ENCODE data around the gene STK11IP. TPM values are rescaled to one million over a fixed set of nuclear protein-coding genes. Genes with fewer than 3 reads are reported as not detected.

STK11IP gene
- total and polyA plus RNA-seq, 2 of the 13 experiments (the other 11 are each of a cell fraction or from before 2014, with no cell fraction given): 12.8 to 24.0 TPM

DNA sequence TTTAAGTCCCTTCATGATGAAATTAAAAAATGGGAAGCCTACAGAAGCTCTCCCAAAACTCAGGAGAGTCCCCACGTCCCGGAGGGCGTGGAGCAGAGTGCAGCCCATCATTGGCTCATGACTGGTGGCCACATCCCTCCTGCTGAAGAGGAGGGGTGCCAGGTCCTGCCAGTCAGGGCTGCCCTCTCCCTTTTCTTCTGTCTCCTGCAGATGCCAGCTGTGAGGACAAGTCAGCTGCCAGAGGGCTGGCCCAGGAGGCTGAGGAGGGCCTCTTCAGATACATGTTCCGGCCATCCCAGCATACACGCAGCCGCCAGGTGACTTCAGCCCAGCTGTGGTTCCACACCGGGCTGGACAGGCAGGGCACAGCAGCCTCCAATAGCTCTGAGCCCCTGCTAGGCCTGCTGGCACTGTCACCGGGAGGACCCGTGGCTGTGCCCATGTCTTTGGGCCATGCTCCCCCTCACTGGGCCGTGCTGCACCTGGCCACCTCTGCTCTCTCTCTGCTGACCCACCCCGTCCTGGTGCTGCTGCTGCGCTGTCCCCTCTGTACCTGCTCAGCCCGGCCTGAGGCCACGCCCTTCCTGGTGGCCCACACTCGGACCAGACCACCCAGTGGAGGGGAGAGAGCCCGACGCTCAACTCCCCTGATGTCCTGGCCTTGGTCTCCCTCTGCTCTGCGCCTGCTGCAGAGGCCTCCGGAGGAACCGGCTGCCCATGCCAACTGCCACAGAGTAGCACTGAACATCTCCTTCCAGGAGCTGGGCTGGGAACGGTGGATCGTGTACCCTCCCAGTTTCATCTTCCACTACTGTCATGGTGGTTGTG, 23.0 kb upstream of the STK11IP start (continued):
- TF ChIP-seq, protein P1, sequence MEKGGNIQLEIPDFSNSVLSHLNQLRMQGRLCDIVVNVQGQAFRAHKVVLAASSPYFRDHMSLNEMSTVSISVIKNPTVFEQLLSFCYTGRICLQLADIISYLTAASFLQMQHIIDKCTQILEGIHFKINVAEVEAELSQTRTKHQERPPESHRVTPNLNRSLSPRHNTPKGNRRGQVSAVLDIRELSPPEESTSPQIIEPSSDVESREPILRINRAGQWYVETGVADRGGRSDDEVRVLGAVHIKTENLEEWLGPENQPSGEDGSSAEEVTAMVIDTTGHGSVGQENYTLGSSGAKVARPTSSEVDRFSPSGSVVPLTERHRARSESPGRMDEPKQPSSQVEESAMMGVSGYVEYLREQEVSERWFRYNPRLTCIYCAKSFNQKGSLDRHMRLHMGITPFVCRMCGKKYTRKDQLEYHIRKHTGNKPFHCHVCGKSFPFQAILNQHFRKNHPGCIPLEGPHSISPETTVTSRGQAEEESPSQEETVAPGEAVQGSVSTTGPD (CRISPR knock-in tag; IDR thresholded peaks at IDR 0.05): no peak
- TF ChIP-seq RBFOX2 (IDR thresholded peaks at IDR 0.05; ENCODE audit: low read depth, low read length): 0 out of 2 replicates have a peak, but pooled peaks have one; percentile 19
- TF ChIP-seq HES4 (CRISPR knock-in tag; IDR thresholded peaks at IDR 0.05; ENCODE audit: borderline replicate concordance): no peak; the same call in 1 of the 2 replicates
- no peak for TF ChIP-seq JUND (CRISPR knock-in tag; IDR thresholded peaks at IDR 0.05)
- TF ChIP-seq ATF1 (CRISPR knock-in tag; IDR thresholded peaks at IDR 0.05): no peak
- no peak for TF ChIP-seq ZNF274 (CRISPR knock-in tag; IDR thresholded peaks at IDR 0.05)
- TF ChIP-seq KDM5B (CRISPR knock-in tag; IDR thresholded peaks at IDR 0.05; ENCODE audit: borderline replicate concordance): peak; percentile 73; the same call in 1 of the 2 replicates
- TF ChIP-seq MBNL3 (CRISPR knock-in tag; conservative IDR thresholded peaks at IDR 0.05): no peak
- no peak for TF ChIP-seq CHCHD3 (CRISPR knock-in tag; IDR thresholded peaks at IDR 0.05)

Data from HepG2 (cell line).